GM13977 (cell line): Measurements from ENCODE around the gene CAV3.
"Not testable (repeated sequence)": the region's sequence is repeated elsewhere in the genome, so short reads cannot be mapped to it uniquely, and the experiment has no call there.

Source experiments
- DNase-seq: peaks from one replicate; pipeline ENCODE4 v3.0.0; 2012; ENCODE audit warnings: low spot score
- CTCF ChIP-seq: IDR thresholded peaks from 2 replicates; pipeline ENCODE4 v1.5.1; 2012; ENCODE audit warnings: mild to moderate bottlenecking, control low read depth; ENCODE audit not compliant: insufficient read depth; ENCODE audit errors: extremely low read depth, missing control alignments
- in situ Hi-C: fragments of 300-500 bp; cut with MboI; formaldehyde crosslinking; loops from one replicate; pipeline ENCODE4 v1.12.0; 2022; ENCODE audit warnings: low sequenced_read_pairs, low pct_unique_long_range_greater_than_20kb, mixed read lengths, inconsistent platforms; ENCODE audit not compliant: unreplicated experiment

The CAV3 gene

DNA sequence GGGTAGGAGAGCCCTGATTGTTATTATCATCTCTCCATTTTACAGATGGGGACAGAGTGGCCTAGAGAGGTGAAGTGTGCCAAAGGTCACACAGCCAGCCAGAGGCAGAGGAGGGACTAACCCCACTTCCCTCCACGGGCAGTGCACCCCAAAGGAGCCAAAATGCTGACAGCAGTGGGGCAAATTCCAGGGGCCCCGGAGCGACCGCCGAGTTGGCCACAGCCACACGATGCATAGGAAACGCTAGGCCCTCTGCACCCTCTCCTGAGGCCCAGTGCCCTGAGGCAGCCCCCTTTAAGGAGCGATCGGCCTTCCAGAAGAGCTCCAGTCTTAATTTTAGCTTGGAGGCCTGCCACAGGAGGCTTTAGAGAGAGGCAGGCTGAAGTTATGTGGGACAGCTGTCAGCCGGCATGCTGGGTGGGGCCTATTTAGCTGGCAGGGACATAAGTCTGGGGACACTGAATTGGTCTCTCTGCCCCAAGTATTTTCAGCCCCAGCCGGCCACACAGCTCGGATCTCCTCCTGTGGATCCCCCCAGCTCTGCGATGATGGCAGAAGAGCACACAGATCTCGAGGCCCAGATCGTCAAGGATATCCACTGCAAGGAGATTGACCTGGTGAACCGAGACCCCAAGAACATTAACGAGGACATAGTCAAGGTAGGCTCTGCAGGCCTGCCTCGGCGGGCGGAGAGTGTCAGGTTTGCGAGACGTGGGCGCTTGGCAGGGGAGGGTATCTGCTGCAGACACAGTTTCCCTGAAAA, at the start of gene CAV3:
TSS of gene CAV3 (plus strand) at position 471 of the 763 bp plus-strand sequence. CDS start at position 546, 75 bp downstream.
- no peak for TF ChIP-seq CTCF
- in situ Hi-C loops: no loop called here
- no peak for DNase-seq

DNA sequence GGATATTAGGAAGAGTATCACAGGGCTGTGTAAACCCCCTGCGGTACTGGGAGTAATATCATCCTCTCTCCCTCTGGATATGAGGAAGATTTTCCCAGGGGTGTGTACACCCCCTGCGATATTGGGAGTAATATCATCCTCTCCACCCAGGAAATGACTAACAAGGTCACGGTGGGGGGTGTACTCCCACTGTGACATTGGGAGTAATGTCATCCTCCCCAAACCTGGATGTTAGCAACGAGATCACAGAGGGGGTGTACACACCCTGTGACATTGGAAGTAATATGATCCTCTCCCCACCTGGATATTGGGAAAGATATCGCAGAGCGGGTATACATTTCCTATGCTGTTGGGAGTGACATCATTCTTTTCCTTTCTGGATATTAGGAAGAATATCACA, 48.6 kb upstream of the CAV3 start:
- in situ Hi-C loops, DNase-seq: not testable (repeated sequence)

DNA sequence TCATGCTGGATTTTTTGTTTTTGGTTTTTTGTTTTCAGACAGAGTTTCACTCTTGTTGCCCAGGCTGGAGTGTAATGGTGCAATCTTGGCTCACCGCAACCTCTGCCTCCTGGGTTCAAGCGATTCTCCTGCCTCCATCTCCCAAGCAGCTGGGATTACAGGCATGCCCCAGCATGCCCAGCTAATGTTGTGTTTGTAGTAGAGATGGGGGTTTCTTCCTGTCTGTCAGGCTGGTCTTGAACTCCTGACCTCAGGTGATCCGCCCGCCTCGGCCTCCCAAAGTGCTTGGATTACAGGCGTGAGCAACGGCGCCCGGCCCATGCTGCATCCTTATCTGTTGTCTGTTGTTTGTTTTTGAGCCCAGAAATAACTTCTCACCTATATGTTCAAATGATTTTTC, 42.3 kb upstream of the CAV3 start:
- DNase-seq, in situ Hi-C loops: not testable (repeated sequence)

DNA sequence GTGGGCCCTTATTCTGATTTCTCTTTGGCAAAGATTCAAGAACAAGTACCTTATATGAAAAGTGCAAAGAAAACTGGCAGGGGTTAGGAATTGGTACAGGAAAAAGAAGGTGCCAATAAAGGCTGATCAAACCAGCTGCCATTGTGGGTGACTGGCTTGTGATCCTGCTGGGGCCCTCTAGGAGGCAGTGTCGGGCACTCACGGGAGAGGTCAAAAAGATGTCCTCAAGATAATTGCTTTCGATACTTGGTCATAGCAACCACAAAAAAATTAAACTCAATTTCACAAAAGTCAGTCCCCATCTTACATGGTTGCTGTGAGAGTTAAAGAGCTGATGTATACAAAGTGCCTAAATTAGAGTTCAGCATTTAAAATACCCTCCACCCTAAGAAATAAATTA, 31.0 kb upstream of the CAV3 start:
- TF ChIP-seq CTCF: peak; percentile 44
- in situ Hi-C loops: no loop called here
- DNase-seq: no peak

DNA sequence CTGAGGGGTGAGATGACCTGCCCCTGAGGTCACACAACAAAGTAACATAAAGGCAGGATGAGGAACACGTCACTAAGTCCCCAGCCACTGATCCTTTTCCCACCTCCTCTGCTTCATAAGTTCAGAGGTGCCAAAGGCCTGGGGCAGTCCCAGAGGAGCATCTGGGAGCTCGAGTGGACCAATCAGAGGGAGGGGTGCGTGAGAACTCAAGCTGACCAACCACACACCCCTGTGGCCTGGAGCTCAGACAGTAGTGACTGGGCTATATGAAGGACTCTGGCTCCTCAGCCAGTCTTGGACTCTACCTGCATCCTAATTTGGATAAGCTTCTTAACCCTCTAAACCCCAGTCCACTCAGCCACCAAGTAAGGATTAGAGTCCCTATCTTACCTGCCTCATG, 28.0 kb upstream of the CAV3 start:
- in situ Hi-C loops: no loop called here
- no peak for DNase-seq
- TF ChIP-seq CTCF: no peak

GRCh38 chr3:8709287-8709686, 24.3 kb upstream of the CAV3 start:
- in situ Hi-C loops: no loop called here
- DNase-seq: no peak
- TF ChIP-seq CTCF: no peak

DNA sequence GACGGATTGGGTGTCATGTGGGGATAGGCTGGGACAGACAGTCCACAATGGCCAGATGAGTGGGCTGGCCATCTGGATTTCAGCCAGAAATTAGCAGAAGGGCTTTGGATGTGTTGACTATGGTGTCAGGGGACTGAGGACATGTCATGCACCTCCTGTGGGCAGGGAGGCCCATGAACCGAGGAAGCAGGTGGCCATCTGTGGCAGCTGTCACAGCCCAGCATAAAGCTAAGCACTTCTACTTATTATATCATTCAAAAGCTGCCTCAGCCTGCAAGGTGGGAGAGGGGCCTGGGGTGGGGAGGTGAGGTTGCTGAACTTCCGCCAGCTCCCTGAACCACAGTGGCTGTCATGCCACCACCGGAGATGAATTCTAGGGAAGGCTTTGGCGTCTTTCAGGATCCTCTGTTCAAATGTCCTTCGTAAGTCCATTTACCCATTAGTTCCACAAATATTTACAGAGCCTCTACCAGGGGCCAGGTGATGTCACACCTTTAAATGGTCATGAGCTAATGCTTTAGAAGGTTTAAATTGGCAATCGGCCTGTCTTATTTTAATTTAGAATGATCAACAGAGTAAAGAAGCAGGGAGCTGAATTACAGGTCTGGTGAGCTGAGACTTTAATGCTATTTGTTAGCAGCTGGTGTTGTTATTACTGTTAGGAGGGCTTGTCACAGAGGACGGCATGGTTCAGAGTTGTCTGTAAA, 23.6 kb upstream of the CAV3 start:
- in situ Hi-C loops: no loop called here
- peak; percentile 2 for DNase-seq
- no peak for TF ChIP-seq CTCF
